ENCODE data around the gene TM9SF1. TPM values are rescaled to one million over a fixed set of nuclear protein-coding genes. Genes with fewer than 3 reads are reported as not detected.
A peak's percentile ranks its signal among the peaks of the same experiment; 100 is the strongest.

The TM9SF1 gene
- total and polyA plus RNA-seq, 9 of the 15 experiments (the other 6 are each of a cell fraction or from before 2014, with no cell fraction given) = 5.3 to 20.3 (median 11.8) TPM

GRCh38 chr14:24195186-24196070, at the start of gene TM9SF1 (continued):
- TF ChIP-seq POLR3G (IDR thresholded peaks at IDR 0.05; ENCODE audit: extremely low read depth, insufficient read length, insufficient replicate concordance) (no peak), CREB3L1 (IDR thresholded peaks at IDR 0.05; ENCODE audit: borderline replicate concordance, low read depth) (peak; percentile 96), HNRNPUL1 (IDR thresholded peaks at IDR 0.05; ENCODE audit: low read length) (no peak), ESRRA (IDR thresholded peaks at IDR 0.05; ENCODE audit: borderline replicate concordance, low read depth) (peak; percentile 76; the same call in 1 of the 2 replicates), NR1H2 (CRISPR knock-in tag; IDR thresholded peaks at IDR 0.05) (no peak), NBN (IDR thresholded peaks at IDR 0.05; ENCODE audit: low read depth) (0 out of 2 replicates have a peak, but pooled peaks have one; percentile 17), JUN (IDR thresholded peaks at IDR 0.05; ENCODE audit: borderline replicate concordance, low read depth, low read length) (peak; percentile 9; the same call in 1 of the 2 replicates), JUN (CRISPR knock-in tag; IDR thresholded peaks at IDR 0.05; ENCODE audit: borderline replicate concordance) (no peak), PCBP2 (IDR thresholded peaks at IDR 0.05; ENCODE audit: low read depth, low read length, poor library complexity, severe bottlenecking) (no peak), RNF219 (CRISPR knock-in tag; IDR thresholded peaks at IDR 0.05) (no peak), LEF1 (IDR thresholded peaks at IDR 0.05) (no peak), RUNX1 (IDR thresholded peaks at IDR 0.05; ENCODE audit: low read depth) (0 out of 2 replicates have a peak, but pooled peaks have one; percentile 37), ZNF740 (CRISPR knock-in tag; IDR thresholded peaks at IDR 0.05) (no peak), ZNF740 (tag; IDR thresholded peaks at IDR 0.05) (no peak), SREBF2 (CRISPR knock-in tag; IDR thresholded peaks at IDR 0.05) (no peak), CREM (IDR thresholded peaks at IDR 0.05; ENCODE audit: low read depth) (peak; percentile 93), CXXC5 (CRISPR knock-in tag; IDR thresholded peaks at IDR 0.05) (peak; percentile 84), GTF2A2 (tag; IDR thresholded peaks at IDR 0.05) (no peak), CBX2 (IDR thresholded peaks at IDR 0.05; ENCODE audit: insufficient read depth, low read length, poor library complexity, severe bottlenecking) (no peak), EHMT2 (IDR thresholded peaks at IDR 0.05) (no peak), KLF10 (CRISPR knock-in tag; IDR thresholded peaks at IDR 0.05) (no peak), HNRNPL (IDR thresholded peaks at IDR 0.05; ENCODE audit: low read depth, low read length) (0 out of 2 replicates have a peak, but pooled peaks have one; percentile 17), TAF15 (IDR thresholded peaks at IDR 0.05; ENCODE audit: low read depth, low read length) (no peak), KLF13 (tag; IDR thresholded peaks at IDR 0.05; ENCODE audit: borderline replicate concordance, low read depth) (no peak), STAT5B (CRISPR knock-in tag; IDR thresholded peaks at IDR 0.05) (no peak)
